Choroid plexus epithelial cell (primary cell): ENCODE measurements around the gene SLC38A1.

Source experiments
- DNase-seq: peaks from one replicate; pipeline ENCODE4 v3.0.0-alpha.2; 2010; ENCODE audit warnings: low read depth
- H3K4me3 ChIP-seq: 2 replicates; pipeline ENCODE4 v1.5.1; 2011; ENCODE audit warnings: low read depth, mild to moderate bottlenecking, control low read depth, low read length, moderate library complexity
- CTCF ChIP-seq: conservative IDR thresholded peaks from 2 replicates; pipeline ENCODE4 v1.5.1; 2011; ENCODE audit warnings: low read depth, mild to moderate bottlenecking, control low read depth, inconsistent platforms, low read length, moderate library complexity

SLC38A1 gene

DNA sequence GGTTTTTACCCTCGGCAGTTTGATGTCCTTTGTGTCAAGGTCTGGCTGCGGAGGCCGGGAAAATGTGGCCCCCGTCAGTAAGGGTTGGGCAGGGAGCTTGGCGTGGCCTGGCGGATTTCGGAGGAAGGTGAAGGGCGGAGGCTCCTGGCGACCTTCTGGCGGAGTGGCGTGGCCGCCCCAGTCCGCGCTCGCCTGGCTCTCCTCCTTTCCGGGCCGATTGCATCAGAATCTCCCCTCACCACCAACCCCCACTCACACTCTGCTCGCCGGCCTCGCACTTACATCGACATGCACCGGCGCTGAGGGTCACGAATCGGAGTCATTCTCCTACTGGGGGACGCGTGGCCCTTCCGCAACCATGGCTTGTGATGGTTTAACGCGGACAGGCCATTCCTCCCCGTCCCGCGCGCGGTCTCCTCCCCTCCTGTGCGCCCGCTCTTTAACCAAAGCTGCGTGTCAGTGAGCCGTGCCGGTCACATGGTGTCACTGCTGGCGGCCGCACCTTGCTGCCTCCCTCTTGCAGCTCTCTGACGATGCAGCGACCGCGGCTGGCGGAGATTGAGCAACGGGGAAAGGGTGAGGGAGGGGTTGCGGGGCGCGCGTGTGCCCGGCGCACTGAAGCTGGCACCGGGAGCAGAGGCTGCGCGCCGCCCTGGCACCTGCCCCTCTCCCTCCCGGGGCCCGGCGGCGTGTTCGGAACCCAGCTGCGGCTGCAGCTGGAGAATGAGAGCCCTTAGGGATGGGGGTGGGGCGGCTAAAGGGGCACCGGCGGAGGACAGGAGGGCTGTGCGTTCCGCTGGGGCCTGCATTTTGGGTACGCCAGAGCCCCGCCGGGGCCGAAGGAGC is at the start of gene SLC38A1:
Gene SLC38A1 (minus strand): TSS at position 461 of the 846 bp plus-strand sequence. CDS start 29,243 bp downstream, outside the sequence.
- no peak for TF ChIP-seq CTCF
- H3K4me3 ChIP-seq = peak within 1 kb of the TSS; percentile 78
- peak; percentile 64 for DNase-seq

DNA sequence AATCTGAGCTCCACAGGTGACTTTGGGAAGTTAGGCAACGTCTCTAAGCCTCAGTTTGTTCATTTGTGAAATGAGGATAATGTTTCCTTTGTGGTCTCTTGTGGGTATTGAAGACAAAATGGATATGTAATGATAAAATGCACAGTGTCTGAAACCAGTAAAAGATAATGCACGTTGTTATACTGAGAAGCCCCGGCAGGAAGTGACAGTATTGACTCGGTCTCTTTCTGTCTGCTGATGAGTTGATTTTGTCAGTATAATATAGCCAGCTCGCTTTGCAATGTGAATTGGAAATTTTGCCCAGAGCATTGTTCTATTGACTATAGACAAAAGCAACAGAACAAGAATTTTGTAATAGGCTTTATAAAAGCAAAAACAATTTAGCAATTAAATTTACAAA is 49.2 kb upstream of the SLC38A1 start:
- no peak overlapping the region for H3K4me3 ChIP-seq
- DNase-seq = no peak
- no peak for TF ChIP-seq CTCF

- peak; percentile 9 for TF ChIP-seq CTCF
- peak; percentile 17 for DNase-seq
- H3K4me3 ChIP-seq = no peak overlapping the region
These were observed 35.2 kb upstream of the SLC38A1 start for GRCh38 chr12:46304070-46304469.

GRCh38 chr12:46303039-46303666 is 34.3 kb upstream of the SLC38A1 start:
- peak; percentile 59 for DNase-seq
- H3K4me3 ChIP-seq = no peak overlapping the region
- TF ChIP-seq CTCF = peak; percentile 70

DNA sequence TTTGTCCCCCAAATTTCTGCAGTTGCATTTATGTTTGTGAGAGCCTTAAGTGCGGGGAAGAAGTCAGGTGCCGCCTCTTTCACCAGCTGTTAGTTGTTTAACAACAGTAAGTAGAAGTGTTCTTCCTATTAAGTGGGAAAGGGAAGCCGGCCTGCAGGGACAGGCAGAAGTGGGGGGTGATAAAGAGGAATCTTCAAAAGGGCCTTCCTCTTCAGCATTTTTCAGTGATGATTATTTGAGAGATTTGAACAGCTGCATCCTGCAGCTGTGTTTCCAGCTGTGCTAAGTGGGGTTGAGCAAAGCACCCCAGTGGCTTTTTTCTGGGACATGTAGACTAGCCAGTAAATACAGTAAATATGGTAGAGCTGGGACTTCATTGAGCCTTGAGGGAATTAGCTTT is 32.1 kb upstream of the SLC38A1 start:
- no peak overlapping the region for H3K4me3 ChIP-seq
- peak; percentile 48 for DNase-seq
- TF ChIP-seq CTCF = no peak

DNA sequence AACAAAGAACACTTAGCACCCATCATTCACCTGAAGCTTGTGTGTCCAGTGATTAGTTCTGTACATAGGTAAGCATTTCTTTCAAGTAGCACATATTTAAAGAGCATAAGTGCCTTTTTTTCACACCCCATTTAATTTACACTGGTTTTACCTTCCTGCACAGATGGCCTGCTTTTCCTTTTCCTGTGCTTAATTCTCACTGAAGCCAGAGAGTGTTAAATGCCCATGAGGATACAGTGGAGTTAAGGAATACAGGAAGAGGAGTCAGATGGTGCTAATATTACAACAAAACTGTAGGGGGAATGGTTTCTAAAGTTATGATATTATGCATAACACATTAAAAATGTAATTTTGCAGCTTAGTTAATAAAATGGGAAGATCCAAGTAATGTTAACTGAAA is 31.0 kb upstream of the SLC38A1 start:
- no peak for TF ChIP-seq CTCF
- no peak for DNase-seq
- no peak overlapping the region for H3K4me3 ChIP-seq
